22Rv1 (cell line): ENCODE measurements around the gene TMEM232.

ENCODE experiments used
- H3K27ac ChIP-seq: fragments of 450-650 bp; 2 replicates; pipeline ENCODE4 v1.5.1; 2017
- ZFX ChIP-seq: fragments of 450-650 bp; IDR thresholded peaks from 2 replicates; pipeline ENCODE4 v1.6.1; 2017; ENCODE audit warnings: antibody characterized with exemption, borderline replicate concordance
- TF ChIP-seq, protein P1 (sequence below): fragments of 450-650 bp; IDR thresholded peaks from 2 replicates; pipeline ENCODE4 v1.5.1; 2017; ENCODE audit warnings: mild to moderate bottlenecking

TMEM232 gene

GRCh38 chr5:110726249-110727024 is at the start of gene TMEM232:
TSS of gene TMEM232 (minus strand) at chr5:110726671. CDS start at chr5:110667352, 59,319 bp downstream.
- H3K27ac ChIP-seq, result peak within 1 kb of the TSS; percentile 64
- TF ChIP-seq, protein P1, sequence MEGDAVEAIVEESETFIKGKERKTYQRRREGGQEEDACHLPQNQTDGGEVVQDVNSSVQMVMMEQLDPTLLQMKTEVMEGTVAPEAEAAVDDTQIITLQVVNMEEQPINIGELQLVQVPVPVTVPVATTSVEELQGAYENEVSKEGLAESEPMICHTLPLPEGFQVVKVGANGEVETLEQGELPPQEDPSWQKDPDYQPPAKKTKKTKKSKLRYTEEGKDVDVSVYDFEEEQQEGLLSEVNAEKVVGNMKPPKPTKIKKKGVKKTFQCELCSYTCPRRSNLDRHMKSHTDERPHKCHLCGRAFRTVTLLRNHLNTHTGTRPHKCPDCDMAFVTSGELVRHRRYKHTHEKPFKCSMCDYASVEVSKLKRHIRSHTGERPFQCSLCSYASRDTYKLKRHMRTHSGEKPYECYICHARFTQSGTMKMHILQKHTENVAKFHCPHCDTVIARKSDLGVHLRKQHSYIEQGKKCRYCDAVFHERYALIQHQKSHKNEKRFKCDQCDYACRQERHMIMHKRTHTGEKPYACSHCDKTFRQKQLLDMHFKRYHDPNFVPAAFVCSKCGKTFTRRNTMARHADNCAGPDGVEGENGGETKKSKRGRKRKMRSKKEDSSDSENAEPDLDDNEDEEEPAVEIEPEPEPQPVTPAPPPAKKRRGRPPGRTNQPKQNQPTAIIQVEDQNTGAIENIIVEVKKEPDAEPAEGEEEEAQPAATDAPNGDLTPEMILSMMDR, result no peak
- no peak for TF ChIP-seq ZFX

GRCh38 chr5:110770286-110770685 is 43.8 kb upstream of the TMEM232 start:
- no peak overlapping the region for H3K27ac ChIP-seq
- no peak for TF ChIP-seq ZFX
- TF ChIP-seq, protein P1, result no peak

DNA sequence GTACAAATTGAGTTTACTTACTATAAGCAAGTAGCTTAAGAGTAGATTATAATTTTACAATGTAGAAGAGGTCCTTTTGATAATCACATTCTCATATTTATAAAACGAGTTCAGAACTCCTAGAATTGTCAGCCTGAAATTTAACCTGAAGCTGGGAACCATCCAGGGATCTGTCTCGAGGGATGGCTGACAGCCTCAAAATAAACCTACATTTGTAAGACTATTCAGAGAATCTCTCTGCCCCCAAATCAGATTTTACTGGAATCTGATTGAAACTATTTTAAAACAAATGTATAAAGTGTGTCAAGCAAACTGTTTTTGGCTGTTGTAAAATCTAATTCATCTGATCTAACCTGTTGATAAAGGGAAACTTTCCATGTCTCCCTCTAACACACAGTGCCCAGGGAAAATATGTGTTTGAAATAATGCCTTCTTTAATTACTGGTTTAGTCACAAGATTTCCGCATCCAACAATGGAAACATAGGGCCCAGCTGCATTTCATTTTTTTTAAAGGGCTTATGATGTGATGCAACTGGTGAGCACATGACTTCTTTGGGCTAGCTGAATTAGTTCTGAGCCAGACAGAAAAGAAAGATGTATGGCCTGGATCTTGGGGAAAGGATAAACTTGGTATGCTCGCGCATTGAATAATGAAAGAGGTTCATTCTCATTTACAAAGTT is 42.7 kb upstream of the TMEM232 start:
- no peak overlapping the region for H3K27ac ChIP-seq
- TF ChIP-seq ZFX, result no peak
- TF ChIP-seq, protein P1, result no peak

DNA sequence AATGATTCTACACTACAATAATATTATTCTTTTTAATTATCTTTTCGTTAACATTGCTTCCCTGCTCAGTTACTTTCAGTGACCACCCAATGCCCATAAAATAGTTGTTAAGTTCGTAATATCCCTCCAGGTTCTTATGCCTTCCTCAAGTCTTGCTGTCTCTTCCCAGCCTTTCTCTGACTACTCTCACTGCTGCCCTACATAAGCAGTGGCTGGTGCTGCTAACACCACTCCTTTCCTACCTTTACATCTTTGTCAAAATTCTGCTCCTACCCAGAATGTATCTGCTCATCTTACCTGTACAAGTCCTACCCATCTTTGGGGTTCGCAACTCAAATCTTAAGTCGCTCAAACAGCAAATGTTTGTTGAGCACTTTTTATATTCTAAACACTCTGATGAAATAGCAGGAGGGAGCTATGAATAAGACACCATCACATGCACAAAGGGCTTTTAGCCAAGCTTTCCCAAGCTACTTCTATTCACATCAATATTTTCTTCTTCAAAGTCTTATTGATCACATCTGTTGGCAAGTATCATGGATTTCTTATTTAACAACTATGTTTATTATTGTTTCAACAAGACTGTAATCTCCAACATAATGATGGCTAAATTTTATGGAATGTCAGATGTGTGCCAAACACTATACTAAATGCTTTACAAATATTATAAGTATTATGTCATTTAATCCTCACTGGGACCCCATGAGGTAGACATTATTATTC is 41.8 kb upstream of the TMEM232 start:
- TF ChIP-seq, protein P1, result no peak
- TF ChIP-seq ZFX, result no peak
- no peak overlapping the region for H3K27ac ChIP-seq

- H3K27ac ChIP-seq, result no peak overlapping the region
- no peak for TF ChIP-seq ZFX
- TF ChIP-seq, protein P1, result no peak
Measured at GRCh38 chr5:110760158-110760557, 33.7 kb upstream of the TMEM232 start.

- no peak for TF ChIP-seq ZFX
- TF ChIP-seq, protein P1, result peak; percentile 75
- no peak overlapping the region for H3K27ac ChIP-seq
Measured at GRCh38 chr5:110757118-110757729, 30.8 kb upstream of the TMEM232 start.
